Measurements from ENCODE around the gene VIT. TPM values are rescaled to one million over a fixed set of nuclear protein-coding genes. Genes with fewer than 3 reads are reported as not detected.

VIT gene
- total and polyA plus RNA-seq, 10 donors, result 0.05 to 0.74 (median 0.38) TPM; not detected in 6

DNA sequence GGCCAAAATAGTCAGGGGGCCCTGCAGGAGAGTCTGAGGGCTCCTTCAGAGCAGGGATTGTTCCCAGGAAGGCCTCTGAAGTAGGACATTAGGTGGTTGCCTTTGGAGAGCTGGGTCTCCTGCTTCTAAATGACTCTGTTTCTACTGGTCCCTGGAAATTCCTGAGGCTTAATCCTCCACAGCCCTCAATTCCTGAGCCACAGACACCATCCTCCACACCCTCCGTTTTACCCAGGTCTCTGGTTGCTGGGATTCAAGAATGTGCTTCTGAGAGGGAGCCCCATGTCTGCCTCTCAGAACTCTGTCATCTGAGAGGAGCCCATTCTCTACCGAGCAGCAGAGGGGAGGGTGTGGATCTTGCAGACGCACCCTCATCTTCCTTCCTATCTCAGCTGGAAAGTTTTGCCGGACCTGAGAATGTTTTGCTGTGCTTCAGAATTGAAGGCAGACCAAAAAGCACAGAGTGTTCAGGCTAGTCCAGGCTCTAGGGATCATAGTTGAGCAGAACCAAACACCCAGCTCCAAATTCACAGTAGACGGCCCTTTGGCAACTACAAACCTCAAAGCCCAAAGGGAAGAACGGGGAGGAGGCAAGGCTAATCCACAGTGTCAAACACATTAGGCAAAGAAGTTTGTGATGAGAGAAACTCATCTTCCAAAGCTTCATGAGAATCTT, 8.1 kb downstream of the VIT start:
- 80 to 97% (median 88%) methylated on average over 6 of the region's 6 CpGs for WGBS, 5 donors
- Histone ChIP-seq H3K27ac (no peak overlapping the region), H3K36me3 (no peaks in the 10 kb centered on the region), H3K27me3 (replicated peaks in 1 of 7) (no peaks in the 10 kb centered on the region), H3K4me1 (peaks cover 0 to 10% (median 3%) of the 10 kb centered on the region in 6 donors), H3K9me3 (no peaks in the 10 kb centered on the region), H3K4me3 (no peak overlapping the region)
- TF ChIP-seq, protein P1, sequence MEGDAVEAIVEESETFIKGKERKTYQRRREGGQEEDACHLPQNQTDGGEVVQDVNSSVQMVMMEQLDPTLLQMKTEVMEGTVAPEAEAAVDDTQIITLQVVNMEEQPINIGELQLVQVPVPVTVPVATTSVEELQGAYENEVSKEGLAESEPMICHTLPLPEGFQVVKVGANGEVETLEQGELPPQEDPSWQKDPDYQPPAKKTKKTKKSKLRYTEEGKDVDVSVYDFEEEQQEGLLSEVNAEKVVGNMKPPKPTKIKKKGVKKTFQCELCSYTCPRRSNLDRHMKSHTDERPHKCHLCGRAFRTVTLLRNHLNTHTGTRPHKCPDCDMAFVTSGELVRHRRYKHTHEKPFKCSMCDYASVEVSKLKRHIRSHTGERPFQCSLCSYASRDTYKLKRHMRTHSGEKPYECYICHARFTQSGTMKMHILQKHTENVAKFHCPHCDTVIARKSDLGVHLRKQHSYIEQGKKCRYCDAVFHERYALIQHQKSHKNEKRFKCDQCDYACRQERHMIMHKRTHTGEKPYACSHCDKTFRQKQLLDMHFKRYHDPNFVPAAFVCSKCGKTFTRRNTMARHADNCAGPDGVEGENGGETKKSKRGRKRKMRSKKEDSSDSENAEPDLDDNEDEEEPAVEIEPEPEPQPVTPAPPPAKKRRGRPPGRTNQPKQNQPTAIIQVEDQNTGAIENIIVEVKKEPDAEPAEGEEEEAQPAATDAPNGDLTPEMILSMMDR (IDR thresholded peaks at IDR 0.05 in 8 of 11, conservative IDR thresholded peaks at IDR 0.05 in 3 of 11), result no peak
- TF ChIP-seq POLR2A (IDR thresholded peaks at IDR 0.05), result no peak
- TF ChIP-seq POLR2AphosphoS5 (IDR thresholded peaks at IDR 0.05), result no peak
- intact Hi-C loops (cut with DNase I; ENCODE audit: low total_unique reads), result no loop called here
- DNase-seq, result no peak

DNA sequence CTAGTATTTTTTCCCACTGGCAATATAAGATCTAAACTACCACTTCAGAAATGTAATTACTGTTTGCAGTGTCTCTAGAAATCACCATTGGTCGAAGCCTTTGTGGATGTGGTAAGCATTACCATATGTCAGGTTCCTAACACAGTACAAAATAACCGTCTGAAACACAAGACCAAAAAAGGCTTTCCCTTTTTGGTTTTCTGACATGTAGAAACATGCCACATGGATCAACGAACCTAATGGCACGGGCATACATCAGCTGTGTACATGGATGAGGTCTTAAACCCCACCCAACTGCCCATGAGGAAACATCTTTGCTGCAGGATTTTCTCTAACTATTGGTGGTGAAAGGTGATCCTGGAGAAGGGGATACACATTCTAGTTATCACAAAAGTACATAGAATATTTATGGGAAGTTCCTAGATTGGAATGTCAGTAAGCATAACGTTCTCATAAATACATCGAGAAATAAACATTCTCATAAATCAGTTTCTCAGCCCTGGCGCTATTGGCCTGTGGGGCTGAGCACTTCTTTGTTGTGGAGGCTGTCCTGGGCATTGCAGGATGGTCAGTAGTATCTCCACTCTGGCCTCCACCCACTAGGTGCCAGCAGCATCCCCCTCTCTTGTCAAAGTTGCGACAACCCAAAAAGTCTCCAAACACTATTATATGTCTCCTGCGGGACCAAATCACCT, 9.0 kb downstream of the VIT start:
- Histone ChIP-seq H3K27me3 (replicated peaks in 1 of 7) (no peaks in the 10 kb centered on the region), H3K4me1 (peaks cover 0 to 10% (median 3%) of the 10 kb centered on the region in 6 donors), H3K9me3 (peaks cover 0 to 4% (median under 1%) of the 10 kb centered on the region in 8 donors), H3K4me3 (no peak overlapping the region), H3K27ac (peak overlapping the region in 3 of 8 donors; percentile 20 to 24 (median 21)), H3K36me3 (no peaks in the 10 kb centered on the region)
- 79 to 90% (median 87%) methylated on average over 9 of the region's 9 CpGs for WGBS, 5 donors
- intact Hi-C loops (cut with DNase I; ENCODE audit: low total_unique reads), result no loop called here
- no peak for DNase-seq
- TF ChIP-seq POLR2A (IDR thresholded peaks at IDR 0.05), result no peak
- no peak for TF ChIP-seq POLR2AphosphoS5 (IDR thresholded peaks at IDR 0.05)
- TF ChIP-seq, protein P1 (IDR thresholded peaks at IDR 0.05 in 8 of 11, conservative IDR thresholded peaks at IDR 0.05 in 3 of 11), result no peak

DNA sequence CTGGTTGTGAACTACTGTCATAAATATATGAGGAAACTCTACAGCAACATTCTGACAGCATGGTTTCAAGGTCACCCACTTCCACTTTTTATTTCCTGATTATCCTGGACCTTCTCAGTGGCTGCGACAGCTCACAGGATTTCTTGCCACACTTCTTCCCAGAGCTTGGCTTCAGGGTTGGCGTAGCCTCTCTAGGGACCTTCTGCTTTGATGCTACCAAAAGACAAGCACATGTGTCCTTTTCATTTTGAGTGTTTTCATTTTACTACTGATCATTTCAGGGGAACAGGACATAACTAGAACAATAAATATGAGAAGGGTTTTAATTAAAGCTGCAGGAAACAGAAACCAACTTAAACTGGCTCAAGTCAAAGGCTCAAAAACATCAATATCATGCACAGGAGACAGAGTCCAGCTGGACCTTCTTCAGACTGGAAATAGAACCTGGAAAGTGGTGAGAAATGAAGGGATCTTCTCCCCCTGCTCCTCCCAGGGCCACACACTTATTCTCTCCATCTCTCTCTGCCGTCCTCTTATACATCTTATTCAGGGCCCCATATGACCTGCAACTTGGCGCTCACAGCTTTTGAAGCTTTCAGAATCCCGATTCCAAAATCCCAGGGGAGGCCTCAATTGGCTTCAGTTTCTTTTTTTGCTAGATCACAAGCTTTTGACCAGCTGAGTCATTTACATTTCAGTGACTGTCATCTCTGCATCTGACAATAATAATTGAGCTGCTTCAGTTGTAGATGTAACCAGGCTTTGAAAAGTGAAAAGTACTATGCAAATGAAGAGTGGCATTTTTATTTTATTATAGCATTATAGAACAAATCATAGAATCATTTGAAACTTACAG, 9.7 kb downstream of the VIT start:
- no peak for DNase-seq
- no peak overlapping the region for H3K4me3 ChIP-seq
- H3K27me3 ChIP-seq (replicated peaks in 1 of 7), result no peaks in the 10 kb centered on the region
- WGBS, 5 donors, result 54 to 63% (median 63%) methylated on average over 5 of the region's 5 CpGs
- no peaks in the 10 kb centered on the region for H3K36me3 ChIP-seq
- H3K9me3 ChIP-seq, result peaks cover 0 to 11% (median 8%) of the 10 kb centered on the region in 8 donors
- TF ChIP-seq POLR2A (IDR thresholded peaks at IDR 0.05) (no peak), POLR2AphosphoS5 (IDR thresholded peaks at IDR 0.05) (no peak)
- TF ChIP-seq, protein P1 (IDR thresholded peaks at IDR 0.05 in 8 of 11, conservative IDR thresholded peaks at IDR 0.05 in 3 of 11), result no peak
- H3K27ac ChIP-seq, result peak overlapping the region in 3 of 8 donors; percentile 20 to 24 (median 21)
- intact Hi-C loops (cut with DNase I; ENCODE audit: low total_unique reads), result no loop called here
- peaks cover 0 to 10% (median 3%) of the 10 kb centered on the region in 6 donors for H3K4me1 ChIP-seq

Measured in spleen (tissue), 11 donors.